HEK293 (cell line): ENCODE data around the gene CDK6.

Experiments
- BCL11B ChIP-seq: fragments of 450-650 bp; formaldehyde crosslinking; IDR thresholded peaks from 2 replicates; pipeline ENCODE4 v1.5.1; 2016; ENCODE audit warnings: low read depth, missing biosample characterization, missing genetic modification characterization
- PRDM10 ChIP-seq: fragments of 450-650 bp; formaldehyde crosslinking; IDR thresholded peaks from 2 replicates; pipeline ENCODE4 v1.5.1; 2016; ENCODE audit warnings: missing biosample characterization, missing genetic modification characterization
- REST ChIP-seq: fragments of 450-650 bp; formaldehyde crosslinking; IDR thresholded peaks from 2 replicates; pipeline ENCODE4 v1.5.1; 2016; ENCODE audit warnings: missing biosample characterization, missing genetic modification characterization
- SCRT2 ChIP-seq: fragments of 450-650 bp; formaldehyde crosslinking; IDR thresholded peaks from 2 replicates; pipeline ENCODE4 v1.5.1; 2016; ENCODE audit warnings: missing biosample characterization, missing genetic modification characterization
- ZBTB1 ChIP-seq: fragments of 450-650 bp; formaldehyde crosslinking; IDR thresholded peaks from 2 replicates; pipeline ENCODE4 v1.5.1; 2016; ENCODE audit warnings: missing biosample characterization, missing genetic modification characterization
- ZBTB48 ChIP-seq: fragments of 450-650 bp; formaldehyde crosslinking; IDR thresholded peaks from 2 replicates; pipeline ENCODE4 v1.5.1; 2016; ENCODE audit warnings: missing biosample characterization, missing genetic modification characterization
- ZBTB49 ChIP-seq: fragments of 450-650 bp; formaldehyde crosslinking; IDR thresholded peaks from 2 replicates; pipeline ENCODE4 v1.5.1; 2016; ENCODE audit warnings: missing biosample characterization, missing genetic modification characterization, low read depth
- ZNF114 ChIP-seq: fragments of 450-650 bp; formaldehyde crosslinking; IDR thresholded peaks from 2 replicates; pipeline ENCODE4 v1.5.0; 2017; ENCODE audit warnings: missing biosample characterization, missing genetic modification characterization
- ZNF121 ChIP-seq: fragments of 450-650 bp; formaldehyde crosslinking; IDR thresholded peaks from 2 replicates; pipeline ENCODE4 v1.5.1; 2016; ENCODE audit warnings: missing biosample characterization, missing genetic modification characterization
- ZNF23 ChIP-seq: fragments of 450-650 bp; formaldehyde crosslinking; IDR thresholded peaks from 2 replicates; pipeline ENCODE4 v1.5.1; 2016; ENCODE audit warnings: missing biosample characterization, missing genetic modification characterization, borderline replicate concordance
- ZNF324 ChIP-seq: fragments of 450-650 bp; formaldehyde crosslinking; IDR thresholded peaks from 2 replicates; pipeline ENCODE4 v1.5.1; 2016; ENCODE audit warnings: missing biosample characterization, missing genetic modification characterization
- ZNF423 ChIP-seq: fragments of 450-650 bp; formaldehyde crosslinking; IDR thresholded peaks from 2 replicates; pipeline ENCODE4 v1.5.1; 2016; ENCODE audit warnings: missing biosample characterization, missing genetic modification characterization
- ZNF501 ChIP-seq: fragments of 450-650 bp; formaldehyde crosslinking; IDR thresholded peaks from 2 replicates; pipeline ENCODE4 v1.5.1; 2016; ENCODE audit warnings: missing biosample characterization, missing genetic modification characterization
- ZNF530 ChIP-seq: fragments of 450-650 bp; formaldehyde crosslinking; IDR thresholded peaks from 2 replicates; pipeline ENCODE4 v1.5.1; 2016; ENCODE audit warnings: low read depth, missing biosample characterization, missing genetic modification characterization
- ZNF544 ChIP-seq: fragments of 450-650 bp; formaldehyde crosslinking; IDR thresholded peaks from 2 replicates; pipeline ENCODE4 v1.5.0; 2017; ENCODE audit warnings: missing biosample characterization, missing genetic modification characterization
- ZNF555 ChIP-seq: fragments of 450-650 bp; formaldehyde crosslinking; conservative IDR thresholded peaks from 2 replicates; pipeline ENCODE4 v1.5.1; 2017; ENCODE audit warnings: missing biosample characterization, mild to moderate bottlenecking, missing genetic modification characterization, inconsistent platforms
- ZNF560 ChIP-seq: fragments of 450-650 bp; formaldehyde crosslinking; IDR thresholded peaks from 2 replicates; pipeline ENCODE4 v1.5.1; 2017; ENCODE audit warnings: missing biosample characterization, missing genetic modification characterization, borderline replicate concordance
- ZNF585B ChIP-seq: fragments of 450-650 bp; formaldehyde crosslinking; IDR thresholded peaks from 2 replicates; pipeline ENCODE4 v1.5.1; 2016; ENCODE audit warnings: missing biosample characterization, missing genetic modification characterization
- ZNF600 ChIP-seq: fragments of 450-650 bp; formaldehyde crosslinking; IDR thresholded peaks from 2 replicates; pipeline ENCODE4 v1.5.1; 2016; ENCODE audit warnings: missing biosample characterization, missing genetic modification characterization
- ZNF610 ChIP-seq: fragments of 450-650 bp; formaldehyde crosslinking; IDR thresholded peaks from 2 replicates; pipeline ENCODE4 v1.5.1; 2016; ENCODE audit warnings: missing biosample characterization, missing genetic modification characterization, borderline replicate concordance
- ZNF621 ChIP-seq: fragments of 450-650 bp; formaldehyde crosslinking; IDR thresholded peaks from 2 replicates; pipeline ENCODE4 v1.5.1; 2017; ENCODE audit warnings: missing biosample characterization, missing genetic modification characterization
- ZNF623 ChIP-seq: fragments of 450-650 bp; formaldehyde crosslinking; IDR thresholded peaks from 2 replicates; pipeline ENCODE4 v1.5.1; 2016; ENCODE audit warnings: missing biosample characterization, missing genetic modification characterization
- ZNF629 ChIP-seq: fragments of 450-650 bp; formaldehyde crosslinking; IDR thresholded peaks from 2 replicates; pipeline ENCODE4 v1.5.1; 2017; ENCODE audit warnings: missing biosample characterization, missing genetic modification characterization
- ZNF76 ChIP-seq: fragments of 450-650 bp; formaldehyde crosslinking; IDR thresholded peaks from 2 replicates; pipeline ENCODE4; 2016; ENCODE audit warnings: low read depth, missing biosample characterization, missing genetic modification characterization, borderline replicate concordance
- ZNF768 ChIP-seq: fragments of 450-650 bp; formaldehyde crosslinking; IDR thresholded peaks from 2 replicates; pipeline ENCODE4 v1.5.1; 2018; ENCODE audit warnings: missing biosample characterization, mild to moderate bottlenecking, missing genetic modification characterization
- ZSCAN30 ChIP-seq: fragments of 450-650 bp; IDR thresholded peaks from 2 replicates; pipeline ENCODE4 v1.5.1; 2018; ENCODE audit warnings: missing biosample characterization, mild to moderate bottlenecking, missing genetic modification characterization, moderate library complexity
- TF ChIP-seq, protein P1 (sequence below): fragments of 450-650 bp; IDR thresholded peaks from 2 replicates; pipeline ENCODE4 v1.5.1; 2018; ENCODE audit warnings: missing biosample characterization, mild to moderate bottlenecking, missing genetic modification characterization
- TF ChIP-seq, protein P2 (sequence below): fragments of 450-650 bp; formaldehyde crosslinking; IDR thresholded peaks from 2 replicates; pipeline ENCODE4 v1.5.1; 2016; ENCODE audit warnings: missing biosample characterization, missing genetic modification characterization

CDK6 gene

DNA sequence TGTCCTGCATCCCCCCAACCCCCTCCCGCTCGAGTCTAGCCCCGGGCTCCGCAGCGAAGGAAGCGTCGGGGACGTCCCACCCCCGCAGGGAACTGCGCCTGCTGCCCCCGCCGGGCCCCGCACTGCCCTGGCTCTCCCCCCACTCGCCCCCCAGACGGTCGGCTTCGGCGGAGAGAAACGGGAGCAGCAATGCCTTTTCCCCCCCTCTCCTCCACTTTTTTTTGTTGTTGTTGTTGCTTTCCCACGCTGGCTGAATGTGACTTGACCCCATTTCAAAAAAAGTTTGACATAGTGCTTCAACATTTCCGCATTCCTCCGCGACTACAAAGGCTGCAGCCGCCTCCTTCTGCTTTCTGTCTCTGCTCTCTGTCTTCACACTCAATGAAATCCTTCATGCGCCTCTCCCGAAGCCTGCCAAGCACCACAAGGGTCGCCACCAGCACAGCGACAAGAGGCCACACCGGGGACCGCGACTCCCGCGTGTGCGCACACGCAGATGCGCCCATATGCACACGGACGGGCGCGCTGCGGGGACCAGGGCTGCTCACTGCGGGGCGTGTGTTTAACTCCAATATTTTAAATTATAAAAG is 1.0 kb downstream of the CDK6 start (continued):
- no peak for TF ChIP-seq BCL11B
- TF ChIP-seq ZNF114 (tag by site-specific recombination) = no peak
- TF ChIP-seq ZNF560 (tag by site-specific recombination) = no peak
- TF ChIP-seq ZNF501 (tag by site-specific recombination) = no peak
- TF ChIP-seq ZNF76 (tag by site-specific recombination) = no peak
- TF ChIP-seq ZNF121 (tag by site-specific recombination) = no peak
- peak; percentile 1; the same call in 1 of the 2 replicates for TF ChIP-seq ZNF423 (tag by site-specific recombination)
- no peak for TF ChIP-seq ZBTB49 (tag by site-specific recombination)
- no peak for TF ChIP-seq ZNF530 (tag by site-specific recombination)
- TF ChIP-seq REST (tag by site-specific recombination) = no peak
- TF ChIP-seq ZSCAN30 (tag by site-specific recombination) = no peak
- TF ChIP-seq ZNF585B (tag by site-specific recombination) = no peak
- no peak for TF ChIP-seq ZNF623 (tag by site-specific recombination)
- no peak for TF ChIP-seq ZBTB1 (tag by site-specific recombination)
- TF ChIP-seq ZNF555 (tag by site-specific recombination) = no peak
- no peak for TF ChIP-seq ZNF544
- no peak for TF ChIP-seq SCRT2 (tag by site-specific recombination)
- no peak for TF ChIP-seq ZNF621
- peak; percentile 37 for TF ChIP-seq PRDM10 (tag by site-specific recombination)
- TF ChIP-seq ZBTB48 = no peak
- TF ChIP-seq ZNF324 (tag by site-specific recombination) = no peak
- no peak for TF ChIP-seq ZNF610 (tag by site-specific recombination)
- TF ChIP-seq ZNF600 (tag by site-specific recombination) = no peak
- no peak for TF ChIP-seq ZNF768
- TF ChIP-seq, protein P1, sequence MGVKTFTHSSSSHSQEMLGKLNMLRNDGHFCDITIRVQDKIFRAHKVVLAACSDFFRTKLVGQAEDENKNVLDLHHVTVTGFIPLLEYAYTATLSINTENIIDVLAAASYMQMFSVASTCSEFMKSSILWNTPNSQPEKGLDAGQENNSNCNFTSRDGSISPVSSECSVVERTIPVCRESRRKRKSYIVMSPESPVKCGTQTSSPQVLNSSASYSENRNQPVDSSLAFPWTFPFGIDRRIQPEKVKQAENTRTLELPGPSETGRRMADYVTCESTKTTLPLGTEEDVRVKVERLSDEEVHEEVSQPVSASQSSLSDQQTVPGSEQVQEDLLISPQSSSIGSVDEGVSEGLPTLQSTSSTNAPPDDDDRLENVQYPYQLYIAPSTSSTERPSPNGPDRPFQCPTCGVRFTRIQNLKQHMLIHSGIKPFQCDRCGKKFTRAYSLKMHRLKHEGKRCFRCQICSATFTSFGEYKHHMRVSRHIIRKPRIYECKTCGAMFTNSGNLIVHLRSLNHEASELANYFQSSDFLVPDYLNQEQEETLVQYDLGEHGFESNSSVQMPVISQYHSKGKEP (tag by site-specific recombination) = no peak
- TF ChIP-seq ZNF629 (tag by site-specific recombination) = peak; percentile 12; the same call in 1 of the 2 replicates
- TF ChIP-seq ZNF23 (tag by site-specific recombination) = no peak
- TF ChIP-seq, protein P2, sequence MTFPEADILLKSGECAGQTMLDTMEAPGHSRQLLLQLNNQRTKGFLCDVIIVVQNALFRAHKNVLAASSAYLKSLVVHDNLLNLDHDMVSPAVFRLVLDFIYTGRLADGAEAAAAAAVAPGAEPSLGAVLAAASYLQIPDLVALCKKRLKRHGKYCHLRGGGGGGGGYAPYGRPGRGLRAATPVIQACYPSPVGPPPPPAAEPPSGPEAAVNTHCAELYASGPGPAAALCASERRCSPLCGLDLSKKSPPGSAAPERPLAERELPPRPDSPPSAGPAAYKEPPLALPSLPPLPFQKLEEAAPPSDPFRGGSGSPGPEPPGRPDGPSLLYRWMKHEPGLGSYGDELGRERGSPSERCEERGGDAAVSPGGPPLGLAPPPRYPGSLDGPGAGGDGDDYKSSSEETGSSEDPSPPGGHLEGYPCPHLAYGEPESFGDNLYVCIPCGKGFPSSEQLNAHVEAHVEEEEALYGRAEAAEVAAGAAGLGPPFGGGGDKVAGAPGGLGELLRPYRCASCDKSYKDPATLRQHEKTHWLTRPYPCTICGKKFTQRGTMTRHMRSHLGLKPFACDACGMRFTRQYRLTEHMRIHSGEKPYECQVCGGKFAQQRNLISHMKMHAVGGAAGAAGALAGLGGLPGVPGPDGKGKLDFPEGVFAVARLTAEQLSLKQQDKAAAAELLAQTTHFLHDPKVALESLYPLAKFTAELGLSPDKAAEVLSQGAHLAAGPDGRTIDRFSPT (tag by site-specific recombination) = no peak
